Suprapubic skin (tissue), 4 donors: ENCODE data around the gene CFAP410. TPM values are rescaled to one million over a fixed set of nuclear protein-coding genes. Genes with fewer than 3 reads are reported as not detected.

Source experiments
- DNase-seq, 2 donors: peaks; one replicate each; pipeline ENCODE4 v3.0.0-alpha.2; 2019; ENCODE audit warnings: low spot score in 2 of 2
- H3K27ac ChIP-seq: fragments of 200-600 bp; sonication (generic); one replicate; pipeline ENCODE4 v1.5.1; 2019
- H3K27me3 ChIP-seq: fragments of 200-600 bp; sonication (generic); one replicate; pipeline ENCODE4 v1.5.1; 2019
- H3K36me3 ChIP-seq: fragments of 200-600 bp; sonication (generic); one replicate; pipeline ENCODE4 v1.5.1; 2019
- H3K4me1 ChIP-seq: fragments of 200-600 bp; sonication (generic); one replicate; pipeline ENCODE4 v1.5.1; 2019
- H3K4me3 ChIP-seq: fragments of 200-600 bp; sonication (generic); one replicate; pipeline ENCODE4 v1.5.1; 2019; ENCODE audit warnings: mild to moderate bottlenecking
- H3K9me3 ChIP-seq: fragments of 200-600 bp; sonication (generic); one replicate; pipeline ENCODE4 v1.5.1; 2019
- CTCF ChIP-seq, 2 donors: fragments of 200-600 bp in 1 of 2; fragments of 450-650 bp in 1 of 2; sonication (generic) in 1 of 2; IDR thresholded peaks; one replicate each; pipeline ENCODE4 v1.5.1; 2016 to 2019; ENCODE audit warnings: antibody characterized with exemption in 2 of 2, mild to moderate bottlenecking in 1 of 2, moderate library complexity in 1 of 2
- EP300 ChIP-seq: sonication (generic); formaldehyde crosslinking; IDR thresholded peaks from one replicate; pipeline ENCODE4 v1.6.1; 2017; ENCODE audit warnings: antibody characterized with exemption
- POLR2A ChIP-seq, 2 donors: fragments of 450-650 bp; IDR thresholded peaks; one replicate each; pipeline ENCODE4 v1.6.1; 2017; ENCODE audit warnings: antibody characterized with exemption in 2 of 2, mild to moderate bottlenecking in 2 of 2, moderate library complexity in 2 of 2
- POLR2AphosphoS5 ChIP-seq, 3 donors: sonication (generic); formaldehyde crosslinking; IDR thresholded peaks; one replicate each; pipeline ENCODE4 v1.6.1; 2017; ENCODE audit warnings: antibody characterized with exemption in 3 of 3
- WGBS: methylation state at CpG from one replicate; pipeline ENCODE4 v1.1.5; 2018; 5-methylcytosine and 5-hydroxymethylcytosine counted together
- total RNA-seq, 4 donors: library from RNA; depleted of rRNA; stranded (reverse); fragments of >200 nt; gene quantifications; one replicate each; pipeline ENCODE4 v1.1.0, GENCODE V29; 2016

The CFAP410 gene
- total RNA-seq, 4 donors from 2014 or later, result 22.6 to 45.5 (median 27.3) TPM

- WGBS, result 95% methylated on average over 13 of the region's 25 CpGs
- peaks cover 98% of the 10 kb centered on the region for H3K36me3 ChIP-seq
- no peaks in the 10 kb centered on the region for H3K27me3 ChIP-seq
These were observed 20.5 kb downstream of the CFAP410 start for GRCh38 chr21:44318489-44319285.

GRCh38 chr21:44317871-44318270 lies 21.3 kb downstream of the CFAP410 start:
- H3K9me3 ChIP-seq, result no peaks in the 10 kb centered on the region
- H3K4me3 ChIP-seq, result no peak overlapping the region
- 96% methylated on average over 20 of the region's 22 CpGs for WGBS
- no peak overlapping the region for H3K27ac ChIP-seq
- peaks cover 98% of the 10 kb centered on the region for H3K36me3 ChIP-seq
- TF ChIP-seq CTCF (IDR thresholded peaks at IDR 0.05) (no peak), POLR2A (IDR thresholded peaks at IDR 0.05) (no peak), EP300 (no peak), POLR2AphosphoS5 (IDR thresholded peaks at IDR 0.05) (no peak)
- no peaks in the 10 kb centered on the region for H3K4me1 ChIP-seq
- DNase-seq, result no peak
- no peaks in the 10 kb centered on the region for H3K27me3 ChIP-seq

More at GRCh38 chr21:44318489-44319285, 20.5 kb downstream of the CFAP410 start:
- no peaks in the 10 kb centered on the region for H3K9me3 ChIP-seq
- H3K27ac ChIP-seq, result no peak overlapping the region
- no peak for TF ChIP-seq CTCF (IDR thresholded peaks at IDR 0.05)
- TF ChIP-seq POLR2AphosphoS5 (IDR thresholded peaks at IDR 0.05), result no peak
- TF ChIP-seq EP300, result no peak
- TF ChIP-seq POLR2A (IDR thresholded peaks at IDR 0.05), result no peak
- H3K4me1 ChIP-seq, result no peaks in the 10 kb centered on the region
- DNase-seq, result no peak
- no peak overlapping the region for H3K4me3 ChIP-seq

- 83% methylated on average over 2 of the region's 19 CpGs for WGBS
- no peaks in the 10 kb centered on the region for H3K4me1 ChIP-seq
These were observed 21.9 kb downstream of the CFAP410 start for GRCh38 chr21:44317241-44317782.

GRCh38 chr21:44316277-44316900 lies 22.8 kb downstream of the CFAP410 start:
- Histone ChIP-seq H3K4me1 (no peaks in the 10 kb centered on the region), H3K9me3 (no peaks in the 10 kb centered on the region), H3K36me3 (peaks cover 98% of the 10 kb centered on the region), H3K4me3 (no peak overlapping the region), H3K27me3 (no peaks in the 10 kb centered on the region), H3K27ac (no peak overlapping the region)
- WGBS, result 93% methylated on average over 15 of the region's 27 CpGs
- no peak for TF ChIP-seq CTCF (IDR thresholded peaks at IDR 0.05)
- no peak for DNase-seq

More at GRCh38 chr21:44317241-44317782, 21.9 kb downstream of the CFAP410 start:
- no peaks in the 10 kb centered on the region for H3K27me3 ChIP-seq
- H3K27ac ChIP-seq, result no peak overlapping the region
- no peak for DNase-seq
- no peak overlapping the region for H3K4me3 ChIP-seq
- TF ChIP-seq POLR2A (IDR thresholded peaks at IDR 0.05) (no peak), CTCF (IDR thresholded peaks at IDR 0.05) (no peak), POLR2AphosphoS5 (IDR thresholded peaks at IDR 0.05) (no peak), EP300 (no peak)
- H3K36me3 ChIP-seq, result peaks cover 98% of the 10 kb centered on the region
- H3K9me3 ChIP-seq, result no peaks in the 10 kb centered on the region

- Histone ChIP-seq H3K9me3 (no peaks in the 10 kb centered on the region), H3K36me3 (peaks cover 98% of the 10 kb centered on the region), H3K4me1 (no peaks in the 10 kb centered on the region), H3K27ac (no peak overlapping the region), H3K4me3 (no peak overlapping the region), H3K27me3 (no peaks in the 10 kb centered on the region)
- no peak for DNase-seq
- TF ChIP-seq CTCF (IDR thresholded peaks at IDR 0.05) (no peak), POLR2A (IDR thresholded peaks at IDR 0.05) (no peak), EP300 (no peak), POLR2AphosphoS5 (IDR thresholded peaks at IDR 0.05) (no peak)
- WGBS, result no CpG with 5 or more reads among the region's 16 CpGs
These were observed 23.4 kb downstream of the CFAP410 start for GRCh38 chr21:44315691-44316203.
